ENCODE data around the gene ADAT3.

ADAT3 gene

GRCh38 chr19:1961000-1961883, 56.0 kb downstream of the ADAT3 start:
- DNase-seq: no peak

DNA sequence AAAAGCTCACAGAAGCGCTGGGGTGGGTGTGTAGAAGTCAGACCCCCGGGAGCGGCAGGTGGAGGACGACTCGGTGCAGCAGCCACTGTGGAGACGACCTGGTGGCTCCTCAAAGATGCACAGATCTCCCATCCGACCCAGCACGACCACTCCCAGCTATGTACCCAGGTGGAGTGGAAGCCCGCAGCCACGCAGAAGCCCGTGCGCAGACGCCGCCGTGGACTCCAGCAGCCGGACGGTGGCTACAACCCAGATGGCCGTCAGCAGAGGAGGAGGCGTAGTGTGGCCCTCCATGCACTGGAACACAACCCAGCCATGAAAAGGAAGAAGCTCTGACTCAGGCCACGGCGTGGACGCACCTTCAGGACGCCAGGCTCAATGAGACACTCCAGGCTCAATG, 57.5 kb downstream of the ADAT3 start:
- DNase-seq: no peak
